Type B pancreatic cell (in vitro differentiated cells): ENCODE results near the gene PRSS3. TPM values are rescaled to one million over a fixed set of nuclear protein-coding genes. Genes with fewer than 3 reads are reported as not detected.
A peak's percentile ranks its signal among the peaks of the same experiment; 100 is the strongest.
"Not testable (repeated sequence)": the region's sequence is repeated elsewhere in the genome, so short reads cannot be mapped to it uniquely, and the experiment has no call there.

Source experiments
- DNase-seq: peaks from one replicate; pipeline ENCODE4 v3.0.0; 2021; ENCODE audit warnings: mixed read lengths; ENCODE audit not compliant: unreplicated experiment; ENCODE audit errors: extremely low spot score
- H3K27ac Mint-ChIP-seq: 2 replicates; pipeline ENCODE4 v1.8.0; 2021; ENCODE audit warnings: mild to moderate bottlenecking, mixed read lengths
- H3K27me3 Mint-ChIP-seq: 2 replicates; pipeline ENCODE4 v1.8.0; 2021; ENCODE audit warnings: mixed read lengths
- H3K36me3 Mint-ChIP-seq: 2 replicates; pipeline ENCODE4 v1.8.0; 2021; ENCODE audit warnings: mixed read lengths
- H3K4me1 Mint-ChIP-seq: one replicate; pipeline ENCODE4 v1.8.0; 2021; ENCODE audit warnings: mixed read lengths; ENCODE audit not compliant: unreplicated experiment
- H3K4me3 Mint-ChIP-seq: 2 replicates; pipeline ENCODE4 v1.8.0; 2021; ENCODE audit warnings: mild to moderate bottlenecking, mixed read lengths
- H3K9me3 Mint-ChIP-seq: 2 replicates; pipeline ENCODE4 v1.8.0; 2021; ENCODE audit warnings: mixed read lengths
- total RNA-seq: library from RNA; stranded (reverse); gene quantifications from 2 replicates; pipeline ENCODE4 v1.2.1, GENCODE V29; 2021; ENCODE audit warnings: low replicate concordance
- TF ChIP-seq, protein P1 (sequence below): fragments of 200-600 bp; sonication (generic); conservative IDR thresholded peaks from 2 replicates; pipeline ENCODE4 v1.5.0; 2021; ENCODE audit warnings: antibody characterized with exemption, mild to moderate bottlenecking

Gene PRSS3
- total RNA-seq, 1 donor from 2014 or later = not detected

DNA sequence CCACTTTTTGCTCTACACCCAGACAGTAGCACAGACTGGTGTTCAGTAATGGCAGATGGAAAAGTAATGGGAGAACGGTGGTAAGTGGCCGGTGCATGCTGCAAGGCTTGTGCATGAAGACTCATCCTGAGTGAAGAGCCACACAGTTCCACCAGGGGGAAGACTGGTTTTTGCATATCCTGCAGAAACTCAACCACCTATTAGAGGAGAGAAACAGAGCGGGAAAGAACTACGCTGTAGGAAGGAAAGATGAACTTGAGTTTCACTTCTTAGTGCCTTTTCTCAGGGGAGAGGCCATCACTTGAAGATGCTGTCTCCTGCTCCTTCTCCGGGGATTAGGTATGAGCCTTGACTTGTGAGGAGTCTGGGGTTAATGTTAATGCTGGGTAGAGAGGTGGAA, 9.4 kb upstream of the PRSS3 start:
- DNase-seq = no peak
- TF ChIP-seq, protein P1, sequence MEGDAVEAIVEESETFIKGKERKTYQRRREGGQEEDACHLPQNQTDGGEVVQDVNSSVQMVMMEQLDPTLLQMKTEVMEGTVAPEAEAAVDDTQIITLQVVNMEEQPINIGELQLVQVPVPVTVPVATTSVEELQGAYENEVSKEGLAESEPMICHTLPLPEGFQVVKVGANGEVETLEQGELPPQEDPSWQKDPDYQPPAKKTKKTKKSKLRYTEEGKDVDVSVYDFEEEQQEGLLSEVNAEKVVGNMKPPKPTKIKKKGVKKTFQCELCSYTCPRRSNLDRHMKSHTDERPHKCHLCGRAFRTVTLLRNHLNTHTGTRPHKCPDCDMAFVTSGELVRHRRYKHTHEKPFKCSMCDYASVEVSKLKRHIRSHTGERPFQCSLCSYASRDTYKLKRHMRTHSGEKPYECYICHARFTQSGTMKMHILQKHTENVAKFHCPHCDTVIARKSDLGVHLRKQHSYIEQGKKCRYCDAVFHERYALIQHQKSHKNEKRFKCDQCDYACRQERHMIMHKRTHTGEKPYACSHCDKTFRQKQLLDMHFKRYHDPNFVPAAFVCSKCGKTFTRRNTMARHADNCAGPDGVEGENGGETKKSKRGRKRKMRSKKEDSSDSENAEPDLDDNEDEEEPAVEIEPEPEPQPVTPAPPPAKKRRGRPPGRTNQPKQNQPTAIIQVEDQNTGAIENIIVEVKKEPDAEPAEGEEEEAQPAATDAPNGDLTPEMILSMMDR = peak; percentile 37
- Mint-ChIP-seq H3K4me1 (no peaks in the 10 kb centered on the region), H3K4me3 (no peak overlapping the region), H3K27me3 (peaks cover 7% of the 10 kb centered on the region), H3K27ac (no peak overlapping the region), H3K9me3 (no peaks in the 10 kb centered on the region), H3K36me3 (no peaks in the 10 kb centered on the region)

DNA sequence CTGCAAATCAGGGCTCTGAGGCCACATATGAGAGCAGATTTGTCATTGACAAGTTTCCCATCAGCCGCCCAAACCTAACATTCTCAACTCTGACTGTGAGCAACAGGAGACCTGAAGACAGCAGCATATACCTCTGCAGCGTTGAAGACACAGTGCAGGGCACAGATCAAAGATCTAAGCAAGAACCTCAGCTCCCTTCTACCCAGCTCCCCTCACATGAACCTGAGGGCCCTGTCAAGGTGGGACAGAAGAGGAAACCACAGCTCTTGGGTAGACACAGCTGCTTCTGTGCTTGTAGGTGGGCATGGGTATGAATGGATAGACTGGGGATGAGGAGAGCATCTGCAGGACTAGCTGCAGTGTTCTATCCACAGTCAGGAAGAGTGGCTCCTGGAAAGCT, 8.7 kb upstream of the PRSS3 start:
- H3K9me3 Mint-ChIP-seq = no peaks in the 10 kb centered on the region
- TF ChIP-seq, protein P1 = no peak

DNA sequence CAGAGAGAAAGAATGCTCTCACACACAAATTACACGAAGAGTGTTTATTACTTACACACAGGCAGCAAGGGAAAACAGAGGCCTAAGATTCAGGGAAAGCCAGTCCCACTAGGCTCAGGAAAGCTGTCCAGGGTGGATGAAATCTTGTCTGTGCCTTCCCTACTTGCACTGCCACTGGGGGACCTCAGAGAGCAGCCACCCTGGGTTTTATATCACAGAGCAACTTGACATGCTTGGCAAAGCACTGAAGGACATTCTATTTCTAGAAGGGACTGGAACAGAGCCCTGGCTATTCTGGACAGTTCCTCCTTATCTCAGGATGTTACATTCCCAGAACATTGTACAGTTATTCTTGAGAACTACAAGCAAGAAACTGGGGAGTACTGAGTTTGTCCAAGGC, 7.5 kb upstream of the PRSS3 start:
- H3K36me3 Mint-ChIP-seq = no peaks in the 10 kb centered on the region
- TF ChIP-seq, protein P1 = no peak
- no peaks in the 10 kb centered on the region for H3K4me1 Mint-ChIP-seq
- DNase-seq = no peak
- no peak overlapping the region for H3K27ac Mint-ChIP-seq
- no peak overlapping the region for H3K4me3 Mint-ChIP-seq
- H3K27me3 Mint-ChIP-seq = peaks cover 7% of the 10 kb centered on the region
- H3K9me3 Mint-ChIP-seq = no peaks in the 10 kb centered on the region

More for the DNA sequence above, 8.7 kb upstream of the PRSS3 start:
- H3K4me1 Mint-ChIP-seq = no peaks in the 10 kb centered on the region
- DNase-seq = no peak
- H3K4me3 Mint-ChIP-seq = no peak overlapping the region
- H3K27ac Mint-ChIP-seq = no peak overlapping the region
- no peaks in the 10 kb centered on the region for H3K36me3 Mint-ChIP-seq
- H3K27me3 Mint-ChIP-seq = peaks cover 7% of the 10 kb centered on the region

DNA sequence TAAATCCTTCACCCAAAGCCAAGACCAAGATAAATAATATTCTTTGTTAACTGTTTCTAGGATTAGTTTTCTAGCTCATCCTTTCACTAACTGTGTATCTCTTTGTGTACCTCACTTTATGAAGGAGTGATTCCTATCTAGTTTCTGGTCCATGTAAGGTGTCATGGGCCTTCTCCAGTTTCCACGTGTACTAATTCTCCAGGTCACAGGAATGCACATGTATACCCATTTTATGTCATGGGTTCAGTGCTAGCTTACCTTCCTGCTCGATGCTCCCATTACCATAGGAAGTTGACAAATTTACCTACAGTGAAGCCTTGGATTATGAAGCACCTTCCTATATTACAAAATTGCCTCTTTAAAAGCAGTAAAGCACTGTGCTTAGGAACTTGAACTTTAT, 5.9 kb upstream of the PRSS3 start:
- not testable (repeated sequence) for H3K9me3 Mint-ChIP-seq, H3K36me3 Mint-ChIP-seq, DNase-seq, H3K4me3 Mint-ChIP-seq, H3K27me3 Mint-ChIP-seq, H3K27ac Mint-ChIP-seq, H3K4me1 Mint-ChIP-seq

DNA sequence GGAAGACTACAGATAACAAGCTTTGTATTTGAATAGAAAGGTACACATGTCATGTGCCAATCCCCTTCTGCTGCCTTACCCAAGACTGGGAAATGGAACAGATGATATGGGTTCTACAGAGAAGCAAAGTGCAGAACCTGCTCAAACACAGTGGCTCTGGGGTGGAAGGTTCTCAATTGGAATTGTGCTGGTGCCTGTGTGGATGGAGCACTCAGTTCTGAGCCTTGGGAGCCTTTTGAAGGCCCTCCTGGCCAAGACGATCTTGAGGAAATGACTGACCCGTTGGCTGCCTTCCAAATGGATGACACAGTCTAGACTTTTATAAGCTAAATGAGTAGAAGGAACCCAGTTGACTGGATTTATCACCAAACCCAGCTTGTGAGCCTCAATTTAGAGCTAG, 4.2 kb upstream of the PRSS3 start:
- DNase-seq = no peak
- Mint-ChIP-seq H3K9me3 (no peaks in the 10 kb centered on the region), H3K27me3 (peaks cover 5% of the 10 kb centered on the region)

DNA sequence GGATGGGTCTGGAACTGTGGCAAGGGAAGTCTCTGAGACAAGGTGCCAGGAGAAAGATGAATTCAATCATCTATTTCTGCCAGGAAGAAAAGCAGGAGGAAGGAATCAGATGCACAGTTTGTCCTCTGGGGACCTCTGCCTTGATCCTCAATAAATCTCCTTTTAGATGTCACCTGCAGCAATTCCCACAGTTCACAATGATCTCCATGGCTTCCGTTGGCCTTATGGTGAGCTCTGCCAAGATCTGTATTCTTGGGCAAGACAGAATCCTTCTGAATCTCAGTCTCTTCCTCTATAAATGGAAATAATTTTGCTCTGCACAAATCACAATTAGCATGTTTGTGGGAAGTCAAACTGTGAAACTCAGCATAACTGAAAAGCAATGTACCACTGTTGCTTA, 1.9 kb upstream of the PRSS3 start:
- not testable (repeated sequence) for H3K4me3 Mint-ChIP-seq, DNase-seq, H3K27ac Mint-ChIP-seq, H3K4me1 Mint-ChIP-seq, H3K9me3 Mint-ChIP-seq, H3K36me3 Mint-ChIP-seq, H3K27me3 Mint-ChIP-seq

More for the DNA sequence above, 4.2 kb upstream of the PRSS3 start:
- H3K4me3 Mint-ChIP-seq = no peak overlapping the region
- H3K36me3 Mint-ChIP-seq = no peaks in the 10 kb centered on the region
- H3K4me1 Mint-ChIP-seq = no peaks in the 10 kb centered on the region
- H3K27ac Mint-ChIP-seq = no peak overlapping the region
- TF ChIP-seq, protein P1 = no peak

DNA sequence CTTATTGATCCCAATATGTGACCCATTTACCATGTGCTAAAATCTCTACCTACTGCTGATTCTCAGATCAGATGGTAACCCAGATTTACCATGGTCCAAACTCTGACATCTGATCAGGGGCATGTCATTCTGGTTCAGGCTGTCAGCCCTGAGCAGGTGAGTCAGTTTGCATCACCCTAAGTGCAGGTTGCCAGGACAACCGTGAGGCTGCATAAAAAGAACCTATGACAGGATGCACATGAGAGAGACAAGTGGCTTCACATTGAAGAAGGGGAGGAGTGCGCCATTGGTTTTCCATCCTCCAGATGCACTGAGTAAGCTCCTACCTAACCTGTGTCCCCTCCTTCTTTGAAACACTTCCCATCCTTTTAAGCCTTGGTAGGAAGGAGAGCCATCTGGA, 801 bp upstream of the PRSS3 start:
- Mint-ChIP-seq H3K36me3 (no peaks in the 10 kb centered on the region), H3K27me3 (peaks cover 7% of the 10 kb centered on the region), H3K9me3 (no peaks in the 10 kb centered on the region), H3K4me3 (no peak overlapping the region), H3K27ac (no peak overlapping the region), H3K4me1 (no peaks in the 10 kb centered on the region)
- TF ChIP-seq, protein P1 = no peak
- DNase-seq = no peak
